Measurements from ENCODE around the gene GIPR. TPM values are rescaled to one million over a fixed set of nuclear protein-coding genes. Genes with fewer than 3 reads are reported as not detected.

The GIPR gene
- total RNA-seq, 1 experiment from 2014 or later = 0.61 TPM

- no peak overlapping the region for H3K23ac ChIP-seq (ENCODE audit: insufficient read length, low read depth, low read length)
- H3K23me2 ChIP-seq (ENCODE audit: insufficient read length, low read depth, low read length, poor library complexity, severe bottlenecking) = peaks cover 13% of the 10 kb centered on the region
- no peak overlapping the region for H2BK5ac ChIP-seq (ENCODE audit: insufficient read length, low read length)
- H4K20me1 ChIP-seq (ENCODE audit: control insufficient read depth, insufficient read depth, insufficient read length) = no peaks in the 10 kb centered on the region
- H2BK15ac ChIP-seq (ENCODE audit: low read depth, low read length) = no peak overlapping the region
- peak; percentile 94 for DNase-seq
- H3K56ac ChIP-seq (ENCODE audit: insufficient read length, low read depth, low read length) = no peak overlapping the region
- no peak overlapping the region for H2BK12ac ChIP-seq (ENCODE audit: insufficient read length, low read depth, low read length)
- no peak overlapping the region for H3K18ac ChIP-seq (ENCODE audit: insufficient read length, low read depth, low read length)
- H2BK120ac ChIP-seq (ENCODE audit: low read depth, low read length, poor library complexity, severe bottlenecking) = no peak overlapping the region
- no peak overlapping the region for H3K27ac ChIP-seq (ENCODE audit: insufficient read length, low read depth, low read length)
- Mint-ChIP-seq H3K27ac (no peak overlapping the region), H3K9me3 (peaks cover 3 to 6% of the 10 kb centered on the region in 2 experiments; a peak in 3 of 5 replicates), H3K4me1 (peaks cover 25 to 34% of the 10 kb centered on the region in 2 experiments), H3K36me3 (ENCODE audit: insufficient read depth in 1 of 3, low read depth in 3 of 3) (no peaks in the 10 kb centered on the region), H3K4me3 (peak overlapping the region; percentile 63 to 87), H3K27me3 (ENCODE audit: low read depth) (peaks cover 13% of the 10 kb centered on the region)
- no peak overlapping the region for H3T11ph ChIP-seq (ENCODE audit: low read length)
- TF ChIP-seq CTCF (conservative IDR thresholded peaks at IDR 0.05) = no peak
- H2AK5ac ChIP-seq (ENCODE audit: insufficient read length, low read length) = no peak overlapping the region
- no peak overlapping the region for H4K5ac ChIP-seq (ENCODE audit: insufficient read length, low read depth, low read length)
- no peak overlapping the region for H3K9ac ChIP-seq (ENCODE audit: extremely low read depth, insufficient read length, low read length)
- H2BK20ac ChIP-seq (ENCODE audit: low read depth, low read length, poor library complexity, severe bottlenecking) = no peak overlapping the region
- H2AFZ ChIP-seq (ENCODE audit: low read length) = no peak overlapping the region
- no peaks in the 10 kb centered on the region for H3K9me3 ChIP-seq (ENCODE audit: control insufficient read depth, low read depth, low read length)
- WGBS (ENCODE audit: extremely low coverage, insufficient read length, low lambda C conversion rate) = no CpG with 5 or more reads among the region's 27 CpGs
- H4K91ac ChIP-seq (ENCODE audit: insufficient read length, low read depth, low read length) = no peak overlapping the region
- H3K4me1 ChIP-seq (ENCODE audit: insufficient read depth, low read length) = peaks cover 3% of the 10 kb centered on the region; the same call in 1 of the 2 replicates
- peak overlapping the region; percentile 29 for H3K4me2 ChIP-seq (ENCODE audit: insufficient read depth, insufficient read length, low read length)
- H3K79me1 ChIP-seq (ENCODE audit: insufficient read depth, low read depth, low read length, poor library complexity, severe bottlenecking) = no peaks in the 10 kb centered on the region
- no peak overlapping the region for H4K8ac ChIP-seq (replicated peaks; ENCODE audit: insufficient read length, low read depth, low read length)
- no peaks in the 10 kb centered on the region for H3K79me2 ChIP-seq (ENCODE audit: insufficient read depth, low read length)
- no peaks in the 10 kb centered on the region for H3K27me3 ChIP-seq (ENCODE audit: insufficient read depth, low read length)
- H3K4ac ChIP-seq (ENCODE audit: low read depth, low read length) = no peak overlapping the region
- H3K14ac ChIP-seq (ENCODE audit: insufficient read depth, low read length) = no peak overlapping the region
Observed at GRCh38 chr19:45645631-45646344, 22.2 kb upstream of the GIPR start.

All from H9 (cell line).